ENCODE data around the gene CCL13.

DNA sequence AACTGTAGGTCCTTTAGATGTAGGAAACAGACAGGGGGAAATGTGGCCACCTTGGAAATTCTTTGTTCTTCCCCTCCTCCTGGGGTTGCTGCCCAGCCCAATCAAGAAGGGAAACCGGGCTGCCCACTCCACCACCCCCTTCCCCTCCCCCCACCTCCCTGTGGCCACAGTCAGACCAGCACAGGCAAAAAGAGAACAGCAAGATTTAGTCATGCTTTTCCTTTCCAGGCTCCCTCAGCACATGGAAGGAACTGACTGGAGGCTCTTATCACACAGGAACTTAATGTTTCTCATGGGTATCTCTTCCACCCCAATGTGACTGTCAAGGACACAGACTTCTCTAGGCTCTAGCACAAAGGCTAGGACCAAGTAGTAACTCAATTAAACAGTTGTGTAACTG lies 9.7 kb downstream of the CCL13 start:
- TF ChIP-seq, protein P1, sequence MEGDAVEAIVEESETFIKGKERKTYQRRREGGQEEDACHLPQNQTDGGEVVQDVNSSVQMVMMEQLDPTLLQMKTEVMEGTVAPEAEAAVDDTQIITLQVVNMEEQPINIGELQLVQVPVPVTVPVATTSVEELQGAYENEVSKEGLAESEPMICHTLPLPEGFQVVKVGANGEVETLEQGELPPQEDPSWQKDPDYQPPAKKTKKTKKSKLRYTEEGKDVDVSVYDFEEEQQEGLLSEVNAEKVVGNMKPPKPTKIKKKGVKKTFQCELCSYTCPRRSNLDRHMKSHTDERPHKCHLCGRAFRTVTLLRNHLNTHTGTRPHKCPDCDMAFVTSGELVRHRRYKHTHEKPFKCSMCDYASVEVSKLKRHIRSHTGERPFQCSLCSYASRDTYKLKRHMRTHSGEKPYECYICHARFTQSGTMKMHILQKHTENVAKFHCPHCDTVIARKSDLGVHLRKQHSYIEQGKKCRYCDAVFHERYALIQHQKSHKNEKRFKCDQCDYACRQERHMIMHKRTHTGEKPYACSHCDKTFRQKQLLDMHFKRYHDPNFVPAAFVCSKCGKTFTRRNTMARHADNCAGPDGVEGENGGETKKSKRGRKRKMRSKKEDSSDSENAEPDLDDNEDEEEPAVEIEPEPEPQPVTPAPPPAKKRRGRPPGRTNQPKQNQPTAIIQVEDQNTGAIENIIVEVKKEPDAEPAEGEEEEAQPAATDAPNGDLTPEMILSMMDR (IDR thresholded peaks at IDR 0.05): no peak
- no peak for TF ChIP-seq POLR2A (IDR thresholded peaks at IDR 0.05)
- no peak for TF ChIP-seq EP300 (IDR thresholded peaks at IDR 0.05)
